Activated T-cell treated with anti-CD3 and anti-CD28 coated beads, Interleukin-2, amount 50 U/mL, for 4 hours (primary cell): ENCODE measurements around the gene DPEP3. TPM values are rescaled to one million over a fixed set of nuclear protein-coding genes. Genes with fewer than 3 reads are reported as not detected.
"Not testable (repeated sequence)": the region's sequence is repeated elsewhere in the genome, so short reads cannot be mapped to it uniquely, and the experiment has no call there.

ENCODE experiments used
- ATAC-seq, 2 donors: fragments of 200-7000 bp; cut with Tn5 transposase; one replicate each; pipeline ENCODE4 v1.10.0; 2021
- DNase-seq: peaks from one replicate; pipeline ENCODE4 v3.0.0-alpha.2; 2020
- H3K27me3 Mint-ChIP-seq: one replicate; pipeline ENCODE4 v1.8.0; 2021; ENCODE audit warnings: low read depth, mixed read lengths
- H3K36me3 Mint-ChIP-seq: one replicate; pipeline ENCODE4 v1.8.0; 2022; ENCODE audit warnings: mixed read lengths; ENCODE audit not compliant: insufficient read depth
- H3K4me1 Mint-ChIP-seq: one replicate; pipeline ENCODE4 v1.8.0; 2021; ENCODE audit warnings: low read depth, mixed read lengths
- H3K4me3 Mint-ChIP-seq: one replicate; pipeline ENCODE4 v1.8.0; 2021; ENCODE audit warnings: mild to moderate bottlenecking, moderate library complexity, mixed read lengths
- H3K9me3 Mint-ChIP-seq: one replicate; pipeline ENCODE4 v1.8.0; 2021; ENCODE audit warnings: mixed read lengths
- total RNA-seq, 3 donors: library from RNA; stranded (reverse); gene quantifications; one replicate each; pipeline ENCODE4 v1.2.1, GENCODE V29; 2021

The DPEP3 gene
- total RNA-seq, 3 donors from 2014 or later: 0.11 to 0.33 TPM; not detected in 1

- peak; percentile 25 to 41 for ATAC-seq
- Mint-ChIP-seq H3K4me1 (peaks cover 60% of the 10 kb centered on the region), H3K9me3 (no peaks in the 10 kb centered on the region), H3K27me3 (no peaks in the 10 kb centered on the region), H3K36me3 (no peaks in the 10 kb centered on the region), H3K4me3 (peak overlapping the region; percentile 76)
- DNase-seq: no peak
Measured at GRCh38 chr16:67999985-68000384, 19.7 kb upstream of the DPEP3 start.

GRCh38 chr16:67998779-67999688 lies 18.7 kb upstream of the DPEP3 start, which contains the start of gene DPEP2:
Gene DPEP2, minus strand, starts transcription at chr16:67999484. Its CDS starts 6,272 bp downstream, at chr16:67993212.
- peaks cover 59% of the 10 kb centered on the region for H3K4me1 Mint-ChIP-seq
- H3K36me3 Mint-ChIP-seq, H3K27me3 Mint-ChIP-seq, DNase-seq, H3K9me3 Mint-ChIP-seq: not testable (repeated sequence)
- H3K4me3 Mint-ChIP-seq: peak within 1 kb of the TSS; percentile 76
- ATAC-seq: peak; percentile 91 to 93

- H3K4me1 Mint-ChIP-seq: peaks cover 66% of the 10 kb centered on the region
- H3K36me3 Mint-ChIP-seq, H3K9me3 Mint-ChIP-seq, H3K27me3 Mint-ChIP-seq, ATAC-seq, DNase-seq, H3K4me3 Mint-ChIP-seq: not testable (repeated sequence)
Measured at GRCh38 chr16:67998231-67998778, 18.0 kb upstream of the DPEP3 start.

GRCh38 chr16:67996666-67997065 lies 16.4 kb upstream of the DPEP3 start:
- Mint-ChIP-seq H3K4me1 (peaks cover 73% of the 10 kb centered on the region), H3K4me3 (no peak overlapping the region), H3K36me3 (no peaks in the 10 kb centered on the region), H3K27me3 (no peaks in the 10 kb centered on the region), H3K9me3 (no peaks in the 10 kb centered on the region)
- DNase-seq: no peak
- no peak for ATAC-seq

GRCh38 chr16:67995423-67995822 lies 15.1 kb upstream of the DPEP3 start:
- H3K4me1 Mint-ChIP-seq: peaks cover 64% of the 10 kb centered on the region

GRCh38 chr16:67994040-67994408 lies 13.7 kb upstream of the DPEP3 start:
- peak; percentile 5 to 11 for ATAC-seq

More at GRCh38 chr16:67995423-67995822, 15.1 kb upstream of the DPEP3 start:
- Mint-ChIP-seq H3K36me3 (no peaks in the 10 kb centered on the region), H3K27me3 (no peaks in the 10 kb centered on the region), H3K4me3 (peak overlapping the region; percentile 35), H3K9me3 (no peaks in the 10 kb centered on the region)
- DNase-seq (peak; percentile 19), ATAC-seq (no peak)

GRCh38 chr16:67993207-67994039 lies 13.1 kb upstream of the DPEP3 start:
- Mint-ChIP-seq H3K36me3 (peaks cover 3% of the 10 kb centered on the region), H3K9me3 (no peaks in the 10 kb centered on the region), H3K4me1 (peaks cover 44% of the 10 kb centered on the region), H3K27me3 (no peaks in the 10 kb centered on the region), H3K4me3 (peak overlapping the region; percentile 73)
- peak; percentile 78 for DNase-seq
- peak; percentile 95 to 96 for ATAC-seq

More at GRCh38 chr16:67994040-67994408, 13.7 kb upstream of the DPEP3 start:
- not testable (repeated sequence) for H3K36me3 Mint-ChIP-seq, H3K9me3 Mint-ChIP-seq, H3K27me3 Mint-ChIP-seq, DNase-seq
- H3K4me3 Mint-ChIP-seq: peak overlapping the region; percentile 73
- H3K4me1 Mint-ChIP-seq: peaks cover 50% of the 10 kb centered on the region

- Mint-ChIP-seq H3K4me1 (peaks cover 42% of the 10 kb centered on the region), H3K4me3 (no peak overlapping the region), H3K36me3 (peaks cover 3% of the 10 kb centered on the region), H3K27me3 (no peaks in the 10 kb centered on the region), H3K9me3 (no peaks in the 10 kb centered on the region)
- DNase-seq (no peak), ATAC-seq (peak in 1 of 2 donors; percentile 7)
Measured at GRCh38 chr16:67992661-67993206, 12.4 kb upstream of the DPEP3 start.

GRCh38 chr16:67990018-67990386 lies 9.7 kb upstream of the DPEP3 start:
- H3K36me3 Mint-ChIP-seq: peaks cover 3% of the 10 kb centered on the region
- H3K4me3 Mint-ChIP-seq: no peak overlapping the region
- no peak for DNase-seq
- H3K4me1 Mint-ChIP-seq: peaks cover 25% of the 10 kb centered on the region
- no peaks in the 10 kb centered on the region for H3K9me3 Mint-ChIP-seq
- no peak for ATAC-seq
- no peaks in the 10 kb centered on the region for H3K27me3 Mint-ChIP-seq

- peaks cover 3% of the 10 kb centered on the region for H3K36me3 Mint-ChIP-seq
- H3K4me1 Mint-ChIP-seq: peaks cover 26% of the 10 kb centered on the region
- no peaks in the 10 kb centered on the region for H3K27me3 Mint-ChIP-seq
- DNase-seq: no peak
- H3K9me3 Mint-ChIP-seq: no peaks in the 10 kb centered on the region
- ATAC-seq: no peak
- H3K4me3 Mint-ChIP-seq: no peak overlapping the region
Measured at GRCh38 chr16:67989322-67990017, 9.2 kb upstream of the DPEP3 start.

GRCh38 chr16:67988675-67989074 lies 8.4 kb upstream of the DPEP3 start:
- H3K9me3 Mint-ChIP-seq: no peaks in the 10 kb centered on the region
- DNase-seq (no peak), ATAC-seq (no peak)
- H3K4me1 Mint-ChIP-seq: peaks cover 28% of the 10 kb centered on the region
- H3K4me3 Mint-ChIP-seq: no peak overlapping the region
- H3K27me3 Mint-ChIP-seq: no peaks in the 10 kb centered on the region
- H3K36me3 Mint-ChIP-seq: peaks cover 3% of the 10 kb centered on the region

GRCh38 chr16:67987460-67988160 lies 7.3 kb upstream of the DPEP3 start:
- ATAC-seq (no peak), DNase-seq (no peak)
- H3K4me3 Mint-ChIP-seq: no peak overlapping the region
- H3K4me1 Mint-ChIP-seq: peaks cover 29% of the 10 kb centered on the region
- H3K9me3 Mint-ChIP-seq: no peaks in the 10 kb centered on the region
- no peaks in the 10 kb centered on the region for H3K27me3 Mint-ChIP-seq
- H3K36me3 Mint-ChIP-seq: peaks cover 3% of the 10 kb centered on the region

GRCh38 chr16:67986949-67987348 lies 6.7 kb upstream of the DPEP3 start:
- no peak for DNase-seq
- peaks cover 26% of the 10 kb centered on the region for H3K4me1 Mint-ChIP-seq

More at GRCh38 chr16:67986949-67987348, 6.7 kb upstream of the DPEP3 start:
- H3K36me3 Mint-ChIP-seq: peaks cover 3% of the 10 kb centered on the region
- H3K9me3 Mint-ChIP-seq: no peaks in the 10 kb centered on the region
- no peaks in the 10 kb centered on the region for H3K27me3 Mint-ChIP-seq
- H3K4me3 Mint-ChIP-seq: no peak overlapping the region
- ATAC-seq: no peak
